HG03469 (cell line): Measurements from ENCODE around the gene CAMKV.
"Not testable (repeated sequence)": the region's sequence is repeated elsewhere in the genome, so short reads cannot be mapped to it uniquely, and the experiment has no call there.

ENCODE experiments used
- ATAC-seq: cut with Tn5 transposase; IDR thresholded peaks from one replicate; pipeline ENCODE4 v1.9.1; 2021; ENCODE audit warnings: mild to moderate bottlenecking, moderate library complexity, moderate number of reproducible peaks; ENCODE audit not compliant: unreplicated experiment

CAMKV gene, protein sequence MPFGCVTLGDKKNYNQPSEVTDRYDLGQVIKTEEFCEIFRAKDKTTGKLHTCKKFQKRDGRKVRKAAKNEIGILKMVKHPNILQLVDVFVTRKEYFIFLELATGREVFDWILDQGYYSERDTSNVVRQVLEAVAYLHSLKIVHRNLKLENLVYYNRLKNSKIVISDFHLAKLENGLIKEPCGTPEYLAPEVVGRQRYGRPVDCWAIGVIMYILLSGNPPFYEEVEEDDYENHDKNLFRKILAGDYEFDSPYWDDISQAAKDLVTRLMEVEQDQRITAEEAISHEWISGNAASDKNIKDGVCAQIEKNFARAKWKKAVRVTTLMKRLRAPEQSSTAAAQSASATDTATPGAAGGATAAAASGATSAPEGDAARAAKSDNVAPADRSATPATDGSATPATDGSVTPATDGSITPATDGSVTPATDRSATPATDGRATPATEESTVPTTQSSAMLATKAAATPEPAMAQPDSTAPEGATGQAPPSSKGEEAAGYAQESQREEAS

DNA sequence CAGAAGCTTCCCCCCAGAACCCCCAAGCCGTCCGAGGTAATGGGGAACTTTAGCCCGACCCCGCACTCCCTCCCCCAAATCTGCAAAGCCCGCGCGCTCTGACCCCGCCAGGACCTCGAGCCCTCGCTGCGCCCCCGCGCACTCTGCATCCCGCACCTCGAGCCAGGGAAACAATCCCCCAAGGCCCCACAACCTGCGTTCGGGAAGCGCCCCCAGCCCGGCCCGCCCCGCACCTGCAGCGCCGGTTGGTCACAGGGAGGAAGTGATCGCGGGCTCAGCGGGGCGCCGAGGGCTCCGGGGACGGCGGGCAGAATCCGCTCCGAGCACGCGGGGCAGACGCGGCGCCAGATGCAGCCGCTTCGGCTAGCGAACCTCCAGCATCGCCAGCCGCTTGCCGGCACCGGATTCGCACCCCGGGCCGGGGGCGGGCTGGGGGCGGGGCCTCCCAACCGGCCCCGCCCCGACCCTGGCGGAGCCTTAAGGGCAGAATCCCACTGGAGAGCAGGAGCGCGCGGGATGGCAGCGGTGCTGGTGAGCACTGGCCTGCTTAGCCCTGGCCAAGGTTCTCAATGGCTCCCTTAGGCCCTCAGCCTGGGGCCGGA lies at the start of gene CAMKV:
TSS of gene CAMKV (minus strand) at position 382 of the 602 bp plus-strand sequence. CDS start 7,518 bp downstream, outside the sequence.
- no peak for ATAC-seq

DNA sequence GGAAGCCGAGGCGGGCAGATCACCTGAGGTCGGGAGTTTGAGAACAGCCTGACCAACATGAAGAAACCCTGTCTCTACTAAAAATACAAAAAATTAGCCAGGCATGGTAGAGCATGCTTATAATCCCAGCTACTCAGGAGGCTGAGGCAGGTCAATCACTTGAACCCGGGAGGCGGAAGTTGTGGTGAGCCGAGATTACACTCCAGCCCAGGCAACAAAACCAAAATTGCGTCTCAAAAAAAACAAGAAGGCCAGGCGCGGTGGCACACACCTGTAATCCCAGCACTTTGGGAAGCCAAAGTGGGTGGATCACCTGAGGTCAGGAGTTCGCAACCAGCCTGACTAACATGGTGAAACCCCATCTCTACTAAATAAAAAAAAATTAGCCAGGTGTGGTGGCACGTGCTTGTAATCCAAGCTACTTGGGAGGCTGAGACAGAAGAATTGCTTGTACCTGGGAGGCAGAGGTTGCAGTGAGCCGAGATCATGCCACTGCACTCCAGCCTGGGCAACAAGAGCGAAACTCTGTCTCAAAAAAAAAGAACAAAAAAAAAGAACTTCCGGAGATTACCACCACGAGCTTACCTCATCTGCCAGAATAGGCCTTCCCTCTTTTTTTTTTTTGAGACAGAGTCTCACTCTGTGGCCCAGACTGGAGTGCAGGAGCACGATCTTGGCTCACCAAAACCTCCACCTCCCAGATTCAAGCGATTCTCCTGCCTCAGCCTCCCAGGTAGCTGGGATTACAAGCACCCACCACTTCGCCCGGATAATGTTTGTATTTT lies 48.3 kb upstream of the CAMKV start:
- not testable (repeated sequence) for ATAC-seq

DNA sequence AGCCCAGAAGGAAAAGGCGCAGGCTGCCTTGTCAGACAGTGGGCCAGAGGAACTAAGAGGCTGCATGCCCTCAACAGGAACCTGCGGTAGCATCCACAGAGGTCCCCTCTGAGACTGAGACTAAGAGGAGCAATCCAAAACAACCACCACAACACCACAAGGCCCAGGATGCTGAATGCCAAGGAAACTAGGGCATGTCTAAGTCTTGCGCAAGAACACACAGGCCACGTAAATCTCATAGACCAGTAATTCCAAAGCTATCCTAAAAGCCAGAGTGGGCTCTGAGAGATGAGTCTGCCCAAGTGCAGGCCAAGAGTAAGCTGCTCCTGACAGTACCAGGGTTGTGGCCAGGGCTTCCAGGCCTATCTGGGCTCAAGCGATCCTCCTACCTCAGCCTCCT lies 47.0 kb upstream of the CAMKV start:
- ATAC-seq = no peak

DNA sequence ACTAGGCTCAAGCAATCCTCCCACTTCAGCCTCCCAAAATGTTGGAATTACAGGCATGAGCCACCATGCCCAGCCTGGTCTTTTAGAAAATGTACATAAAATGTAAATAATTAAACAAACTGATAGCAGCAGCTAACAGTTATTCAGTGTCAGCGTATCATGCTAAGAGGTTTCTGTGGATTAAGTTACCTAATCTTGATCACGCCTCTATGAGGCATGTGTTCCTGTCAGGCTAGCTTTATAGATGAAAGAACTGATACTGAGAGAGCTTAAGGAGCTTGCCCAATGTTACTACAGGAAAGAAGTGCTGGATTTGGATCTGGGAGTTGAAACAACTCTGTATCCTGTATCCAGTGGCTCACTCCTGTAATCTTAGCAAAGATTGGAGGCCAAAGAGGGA lies 45.2 kb upstream of the CAMKV start:
- ATAC-seq = no peak

DNA sequence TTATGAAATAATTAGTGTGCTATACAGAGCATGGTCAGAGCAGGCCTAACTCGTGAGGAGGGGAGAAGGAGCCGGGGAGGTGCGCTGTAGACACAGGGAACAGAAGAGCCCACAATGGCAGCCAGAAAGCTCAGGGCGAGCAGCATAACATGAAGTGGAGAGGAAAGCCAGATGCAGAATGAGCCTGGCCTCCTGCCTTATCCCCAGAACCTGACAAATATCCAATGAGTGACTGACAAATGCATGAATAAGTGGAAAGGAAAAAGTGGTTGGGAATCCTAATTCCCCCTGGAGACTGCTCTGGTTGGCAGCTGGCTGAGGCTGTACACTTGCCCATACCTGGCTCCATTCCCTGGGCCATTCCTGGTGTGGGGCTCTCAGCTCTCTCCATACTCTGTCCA lies 43.2 kb upstream of the CAMKV start:
- no peak for ATAC-seq

DNA sequence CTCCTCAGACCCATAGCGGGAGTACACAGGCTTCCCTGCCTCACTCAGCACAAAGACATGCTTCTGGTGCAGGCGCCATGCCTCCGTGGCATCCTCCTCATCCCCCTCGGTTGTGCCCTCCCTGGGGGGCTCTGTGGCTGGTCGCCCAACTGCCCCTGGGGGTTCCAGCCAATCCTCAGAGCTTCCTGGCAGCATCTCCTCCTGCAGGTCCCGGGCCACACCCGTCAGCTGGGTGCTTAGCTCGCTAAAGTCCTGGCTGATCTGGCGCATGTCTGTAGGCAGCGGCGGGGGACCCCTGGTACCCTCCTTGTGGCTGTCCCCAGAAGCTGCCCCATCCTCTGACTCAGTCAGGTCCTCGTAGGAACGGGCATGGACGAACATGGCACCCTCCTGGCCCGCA lies 41.9 kb upstream of the CAMKV start:
- no peak for ATAC-seq

DNA sequence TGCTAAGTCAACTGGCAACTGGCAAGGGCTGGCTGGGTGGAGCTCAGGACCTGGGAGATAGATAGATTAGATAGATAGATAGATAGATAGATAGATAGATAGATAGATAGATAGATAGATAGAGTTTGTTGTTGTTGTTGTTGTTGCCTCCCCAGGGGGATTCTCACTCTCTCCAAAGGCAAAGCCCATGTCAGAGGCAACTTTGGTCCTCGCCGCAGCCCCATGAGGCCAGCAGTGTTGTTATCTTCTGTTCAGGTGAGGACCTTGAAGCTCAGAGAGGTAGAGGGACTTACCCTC lies 41.4 kb upstream of the CAMKV start:
- no peak for ATAC-seq

DNA sequence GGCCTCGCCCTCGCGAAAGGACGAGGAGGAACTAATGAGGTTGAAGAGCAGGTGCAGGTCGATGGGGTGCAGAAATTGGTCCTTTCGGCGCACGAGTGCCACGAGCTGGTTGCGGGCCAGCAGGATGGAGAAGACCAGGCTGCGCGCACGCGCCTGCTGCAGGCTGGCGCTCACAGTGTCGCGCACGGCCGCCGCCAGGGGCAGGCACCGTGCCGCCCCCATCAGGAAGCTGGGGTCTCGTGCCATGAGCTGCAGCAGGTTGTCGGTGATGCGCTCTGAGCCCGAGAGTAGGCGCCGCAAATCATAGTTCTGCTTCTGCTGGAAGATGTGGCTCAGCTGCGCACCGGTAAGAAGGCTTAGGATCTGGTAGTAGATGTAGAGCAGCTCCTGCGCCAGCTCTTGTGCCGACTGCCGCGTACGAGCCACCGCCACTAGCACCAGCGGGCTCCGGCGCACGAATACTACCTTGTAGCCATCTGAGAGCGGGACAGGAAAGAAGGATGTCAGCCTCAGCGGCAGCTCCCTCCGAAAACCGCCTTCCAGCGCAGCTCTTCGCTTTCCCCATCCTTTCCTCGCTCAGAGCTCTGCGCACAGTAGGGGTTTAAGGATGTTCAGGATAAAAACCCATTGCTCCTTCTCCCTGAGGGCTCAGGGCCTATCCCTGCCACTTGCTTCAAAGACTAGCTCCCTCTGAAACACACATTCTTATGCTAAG lies 40.9 kb upstream of the CAMKV start:
- no peak for ATAC-seq

DNA sequence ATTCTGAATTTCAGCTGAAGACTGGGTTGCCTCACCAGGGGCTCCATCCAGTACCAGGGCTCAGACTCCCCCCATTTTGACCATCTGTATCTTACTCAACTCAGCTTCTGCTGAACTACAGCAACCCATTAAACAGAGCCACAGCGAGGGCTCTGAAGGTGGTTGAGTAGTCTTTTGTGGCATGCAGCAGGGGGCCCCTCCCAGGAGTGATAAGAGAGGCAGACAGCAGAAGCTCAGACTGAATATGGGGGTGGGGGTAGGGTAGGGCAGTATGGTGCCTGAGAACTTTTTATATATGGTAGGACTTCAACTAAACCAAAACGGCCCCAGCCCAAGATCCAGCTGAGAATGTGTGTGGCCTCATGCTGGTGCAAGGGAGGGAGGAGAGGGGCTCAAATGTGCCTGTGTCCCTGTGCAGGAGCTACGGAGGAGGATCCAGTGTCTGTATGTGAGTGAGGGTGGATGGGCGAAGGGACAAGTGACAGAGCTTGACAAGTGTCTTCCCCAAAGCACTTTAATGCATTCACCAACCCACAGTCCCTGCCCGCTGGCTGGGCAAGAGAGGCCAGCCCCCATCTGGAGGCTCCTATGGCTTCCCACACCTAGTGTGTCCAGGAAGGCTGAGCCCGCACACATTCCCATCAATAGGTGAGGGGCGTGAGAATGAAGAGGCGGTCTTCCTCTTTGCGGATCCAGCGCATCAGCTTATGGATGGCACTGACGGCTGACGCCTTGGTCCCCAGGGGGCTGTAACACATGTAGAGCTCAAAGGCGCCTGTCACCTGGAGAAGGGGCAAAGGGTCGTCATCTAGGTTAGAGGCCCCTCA lies 38.9 kb upstream of the CAMKV start:
- no peak for ATAC-seq

DNA sequence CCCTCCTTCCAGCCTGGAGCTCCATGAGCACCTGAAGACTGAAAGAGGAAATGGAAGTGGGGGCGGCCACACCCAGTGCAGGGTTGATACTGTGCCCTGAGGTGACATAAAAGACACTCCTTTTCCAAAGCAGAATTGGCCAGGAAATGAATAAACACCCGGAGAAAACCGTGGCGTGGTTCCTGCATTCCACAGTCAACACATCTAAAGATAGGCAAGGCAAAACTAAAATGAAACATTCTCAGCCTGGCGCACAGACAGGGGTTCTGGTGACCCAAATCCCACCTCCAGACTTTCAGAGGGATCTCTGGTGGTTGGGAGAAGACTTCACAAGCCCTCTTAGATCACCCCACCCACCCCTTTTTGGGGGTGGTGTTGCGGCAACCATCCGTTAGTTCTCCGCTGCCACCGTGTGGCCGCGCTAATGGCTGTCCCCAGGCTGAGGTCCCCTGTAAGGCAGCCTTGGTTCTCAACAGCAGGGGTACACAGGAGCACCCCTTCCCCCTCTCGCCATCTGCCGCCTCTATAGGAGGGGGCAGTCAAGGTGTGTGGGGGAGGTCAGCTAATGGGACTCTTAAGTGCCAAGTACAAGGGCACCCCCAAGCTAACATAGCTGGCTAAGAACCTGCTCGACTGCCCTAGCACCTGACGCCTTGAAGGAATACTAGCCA lies 36.5 kb upstream of the CAMKV start:
- ATAC-seq = no peak

DNA sequence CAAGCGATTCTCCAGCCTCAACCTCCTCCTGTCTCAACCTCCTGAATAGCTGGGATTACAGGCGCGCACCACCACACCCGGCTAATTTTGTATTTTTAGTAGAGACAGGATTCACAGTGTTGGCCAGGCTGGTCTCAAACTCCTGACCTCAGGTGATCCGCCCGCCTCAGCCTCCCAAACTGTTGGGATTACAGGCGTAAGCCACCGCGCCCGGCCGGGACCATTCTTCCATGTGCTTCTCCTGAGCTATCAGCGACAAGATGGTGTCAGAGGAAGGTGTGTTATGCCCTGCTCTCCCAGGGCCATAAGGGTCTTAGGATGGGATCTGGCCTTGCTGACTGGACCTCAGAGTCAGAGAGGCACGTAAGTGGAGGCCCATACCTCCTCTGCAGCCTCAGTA lies 34.7 kb upstream of the CAMKV start:
- not testable (repeated sequence) for ATAC-seq

DNA sequence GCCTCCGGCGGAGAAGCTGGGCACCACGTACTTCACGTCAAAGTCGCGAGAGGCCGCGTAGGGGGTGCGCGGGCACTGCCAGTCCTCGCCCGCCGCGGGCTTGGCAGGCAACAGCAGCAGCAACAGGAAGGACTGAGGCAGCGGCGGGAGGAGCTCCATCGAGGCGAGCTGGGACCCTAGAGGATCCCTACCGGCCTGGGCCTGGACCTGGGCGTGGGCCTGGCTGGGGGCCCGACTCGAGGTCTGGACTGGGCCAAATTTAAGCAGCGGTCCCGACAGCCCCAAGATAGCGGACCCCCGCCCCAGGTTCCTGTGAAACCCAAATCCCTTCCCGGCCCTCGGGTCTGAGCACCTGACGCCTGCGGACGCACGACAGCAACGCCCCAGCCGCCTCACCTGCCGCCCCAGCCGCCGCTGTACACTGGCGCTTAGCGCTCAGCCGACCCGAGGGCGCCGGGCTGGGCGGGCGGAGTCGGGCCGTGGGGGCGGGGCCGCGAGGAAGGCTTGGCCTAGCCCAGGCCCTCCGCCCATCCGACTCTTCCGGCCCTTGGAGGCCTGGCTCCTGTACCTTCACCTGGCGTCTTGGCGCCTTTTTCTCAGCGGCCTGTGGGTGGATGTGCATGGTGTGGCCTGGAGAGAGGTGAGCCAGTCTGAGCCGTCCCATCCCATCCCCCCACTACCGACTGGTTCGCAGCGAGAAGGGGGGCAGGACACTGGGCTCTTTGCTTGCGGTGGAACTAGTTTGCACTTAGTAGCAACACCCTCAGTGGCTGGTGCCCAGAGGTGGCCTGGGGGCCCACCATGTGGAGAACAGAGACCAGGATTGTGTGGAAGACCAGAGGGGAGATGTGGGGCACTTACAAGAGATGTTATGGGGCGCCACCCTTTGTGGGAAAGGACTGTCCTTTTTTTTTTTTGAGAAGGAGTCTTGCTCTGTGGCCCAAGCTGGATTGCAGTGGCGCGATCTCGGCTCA lies 34.0 kb upstream of the CAMKV start, which contains the start of gene MST1R:
TSS of gene MST1R (minus strand) at position 423 of the 974 bp plus-strand sequence. CDS start at position 159, 264 bp downstream.
- no peak for ATAC-seq

DNA sequence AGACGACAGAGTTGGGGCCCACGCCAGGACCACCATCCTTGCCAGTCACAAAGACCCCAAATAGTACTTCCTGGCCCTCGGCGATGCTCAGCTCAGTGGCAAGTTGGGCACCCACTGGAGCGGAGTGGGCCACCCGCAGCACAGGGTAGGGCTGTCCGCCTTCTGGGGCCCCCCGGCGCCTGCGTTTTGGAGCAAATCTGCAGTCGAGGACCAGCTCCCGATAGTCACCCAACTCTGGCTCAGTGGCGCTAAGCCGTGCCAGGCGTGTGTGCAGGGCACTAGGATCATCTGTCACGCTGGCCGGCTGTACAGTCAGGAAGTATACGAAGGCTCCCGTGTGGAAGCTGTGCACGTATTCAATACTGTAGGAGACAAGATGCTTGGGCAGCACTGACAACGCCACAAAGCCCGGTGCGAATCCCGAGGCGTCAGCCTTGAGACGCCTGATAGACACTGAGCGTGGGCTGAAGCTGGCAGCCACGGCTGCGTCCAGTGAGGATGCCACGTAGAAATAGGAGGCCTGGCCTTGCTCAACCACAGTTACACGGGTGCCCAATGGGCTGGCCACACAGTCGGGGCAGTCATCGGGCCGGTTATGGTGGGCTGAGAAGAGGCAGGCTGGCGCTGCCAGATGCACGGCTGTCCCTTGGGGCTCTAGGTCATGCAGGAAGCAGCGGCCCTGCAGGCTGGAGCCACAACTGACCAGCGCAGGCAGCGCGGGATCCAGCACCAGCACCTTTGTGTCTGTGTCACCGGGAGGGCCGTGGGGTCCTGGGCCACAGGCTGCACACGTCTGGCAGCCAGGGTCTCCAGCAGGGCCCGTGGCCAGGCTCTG lies 33.0 kb upstream of the CAMKV start:
- no peak for ATAC-seq

DNA sequence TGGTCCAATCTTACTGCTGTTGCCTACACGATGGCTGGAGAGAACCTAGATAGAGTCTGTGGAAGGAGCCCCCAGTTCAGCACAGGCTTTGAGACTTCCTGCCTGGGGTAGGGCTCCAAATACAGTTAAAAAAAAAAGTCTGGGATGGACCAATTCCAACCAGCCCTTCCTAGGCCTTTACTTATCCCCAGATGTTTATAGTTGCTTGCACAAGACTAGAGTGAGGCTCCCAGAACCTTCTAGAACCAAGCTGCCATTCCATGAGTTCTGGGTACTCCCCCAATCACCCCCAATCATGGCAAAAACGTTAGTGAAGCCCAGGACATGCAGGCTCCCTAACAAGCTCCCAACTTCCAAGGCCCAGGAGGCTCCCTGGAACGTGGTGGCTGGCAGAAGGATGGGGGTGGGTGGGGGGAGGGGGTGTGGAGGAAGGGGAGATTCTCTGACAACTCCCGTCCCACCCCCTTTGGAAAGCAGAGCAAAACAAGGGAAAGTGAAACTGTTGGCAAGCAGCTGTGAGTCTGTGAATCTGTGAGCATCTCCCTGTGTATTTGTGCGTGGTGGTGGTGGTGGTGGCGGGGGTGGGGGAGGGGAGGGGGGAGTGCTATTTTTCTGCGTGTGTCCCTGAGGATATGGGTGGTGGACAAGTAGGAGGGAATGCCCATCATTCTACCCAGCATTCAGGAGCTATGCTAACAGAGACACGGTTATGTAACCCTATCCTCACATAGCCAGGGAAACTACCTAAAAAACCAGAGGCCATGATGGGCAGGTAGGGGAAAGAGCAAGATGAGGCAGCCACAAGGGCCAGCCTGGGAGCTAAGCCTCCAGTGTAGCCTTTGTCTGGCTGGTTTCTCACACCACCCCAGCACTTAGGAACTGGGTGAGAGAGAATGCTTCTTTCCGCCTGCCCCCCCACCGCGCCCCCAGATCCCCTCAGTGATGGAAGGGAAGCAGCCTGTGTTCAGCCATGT lies 31.9 kb upstream of the CAMKV start:
- ATAC-seq = no peak

DNA sequence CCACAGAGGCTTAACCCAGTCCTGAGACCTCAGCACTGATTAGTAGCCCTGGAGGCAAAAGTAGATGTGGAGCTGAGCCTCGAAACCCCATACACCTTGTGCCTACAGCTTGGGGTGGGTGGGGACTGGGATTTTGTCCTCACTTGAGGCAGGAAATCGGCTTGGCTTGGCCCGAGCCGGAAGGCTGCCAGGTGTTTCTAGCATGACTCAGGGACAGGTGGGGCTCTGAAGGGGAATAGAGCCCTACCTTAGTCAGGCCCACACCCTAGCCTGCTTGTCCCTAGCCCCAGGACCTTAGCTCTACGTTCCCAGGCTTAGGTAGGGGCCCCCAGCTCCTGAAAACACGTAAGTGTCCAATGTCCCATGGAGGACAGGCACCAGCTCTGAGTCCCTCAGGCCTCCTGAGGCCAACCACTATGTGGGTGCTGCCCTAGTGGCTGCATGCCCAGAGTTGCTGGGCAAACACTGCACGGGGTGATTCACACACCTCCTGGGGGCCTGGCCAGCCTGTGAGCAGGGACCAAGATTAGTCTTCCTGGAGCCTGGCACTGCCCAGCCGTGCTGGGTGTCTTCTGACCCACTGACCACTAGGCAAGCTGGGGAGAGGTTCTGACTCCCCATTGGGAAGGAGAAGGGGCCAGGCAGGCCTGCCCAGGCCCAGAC lies 30.9 kb upstream of the CAMKV start:
- no peak for ATAC-seq

DNA sequence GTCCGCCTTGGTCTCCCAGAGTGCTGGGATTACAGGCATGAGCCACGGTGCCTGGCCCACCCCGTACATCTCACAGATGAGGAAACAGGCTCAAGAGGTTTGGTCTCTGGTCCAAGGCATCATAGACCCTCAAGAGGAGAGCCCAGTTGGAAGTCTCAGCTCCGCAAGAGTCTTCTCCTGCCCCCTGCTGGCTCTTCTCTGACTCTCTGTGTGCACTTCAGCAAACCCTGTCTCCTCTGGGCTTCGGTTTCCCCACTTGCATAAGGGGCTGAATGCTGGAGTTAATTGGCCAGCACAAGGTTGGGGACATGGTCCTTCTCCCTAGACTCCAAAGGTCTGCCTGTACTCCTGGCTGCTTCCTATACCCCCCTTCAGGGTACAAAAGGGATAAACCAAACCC lies 30.1 kb upstream of the CAMKV start:
- no peak for ATAC-seq
